Smooth muscle cell (in vitro differentiated cells): ENCODE results near the gene MYO1D. TPM values are rescaled to one million over a fixed set of nuclear protein-coding genes. Genes with fewer than 3 reads are reported as not detected.

ENCODE experiments used
- DNase-seq: peaks from one replicate; lab custom pipeline; 2025; ENCODE audit not compliant: unreplicated experiment; lab: John Stamatoyannopoulos, UW
- H2AFZ ChIP-seq: fragments of 200-600 bp; sonication (generic); 2 replicates; pipeline ENCODE4 v1.6.0; 2016; ENCODE audit warnings: antibody characterized with exemption, low read depth, mild to moderate bottlenecking
- H3F3A ChIP-seq: fragments of 200-600 bp; sonication (generic); 2 replicates; pipeline ENCODE4 v1.6.0; 2017; ENCODE audit warnings: antibody characterized with exemption, low read depth
- H3K27ac ChIP-seq: fragments of 200-600 bp; sonication (generic); 2 replicates; pipeline ENCODE4 v1.5.1; 2016; ENCODE audit warnings: low read depth, mild to moderate bottlenecking
- H3K27me3 ChIP-seq: fragments of 200-600 bp; sonication (generic); 2 replicates; pipeline ENCODE4 v1.6.1; 2016; ENCODE audit warnings: low read depth, mild to moderate bottlenecking
- H3K36me3 ChIP-seq: fragments of 200-600 bp; sonication (generic); 2 replicates; pipeline ENCODE4 v1.5.1; 2016; ENCODE audit warnings: low read depth
- H3K4me1 ChIP-seq: fragments of 200-600 bp; sonication (generic); 2 replicates; pipeline ENCODE4 v1.5.1; 2016; ENCODE audit warnings: low read depth
- H3K4me2 ChIP-seq: fragments of 200-600 bp; sonication (generic); 2 replicates; pipeline ENCODE4 v1.6.0; 2016; ENCODE audit warnings: mild to moderate bottlenecking
- H3K4me3 ChIP-seq: fragments of 200-600 bp; sonication (generic); 2 replicates; pipeline ENCODE4 v1.5.1; 2016; ENCODE audit warnings: mild to moderate bottlenecking
- H3K79me2 ChIP-seq: fragments of 200-600 bp; sonication (generic); 2 replicates; pipeline ENCODE4 v1.6.0; 2016; ENCODE audit warnings: low read depth, mild to moderate bottlenecking
- H3K9ac ChIP-seq: fragments of 200-600 bp; sonication (generic); 2 replicates; pipeline ENCODE4 v1.6.0; 2016; ENCODE audit warnings: low read depth
- H3K9me3 ChIP-seq: fragments of 200-600 bp; sonication (generic); replicated peaks from 2 replicates; pipeline ENCODE4 v1.5.1; 2016; ENCODE audit warnings: low read depth
- H4K20me1 ChIP-seq: fragments of 200-600 bp; sonication (generic); 2 replicates; pipeline ENCODE4 v1.6.0; 2016; ENCODE audit warnings: low read depth
- CTCF ChIP-seq: fragments of 200-600 bp; sonication (generic); IDR thresholded peaks from 2 replicates; pipeline ENCODE4 v1.5.1; 2017; ENCODE audit warnings: borderline replicate concordance, mild to moderate bottlenecking, antibody characterized with exemption; ENCODE audit not compliant: insufficient read depth, poor library complexity, severe bottlenecking
- WGBS: methylation state at CpG from one replicate; pipeline ENCODE4 v1.1.7; 2016; ENCODE audit warnings: low lambda C conversion rate; 5-methylcytosine and 5-hydroxymethylcytosine counted together
- polyA plus RNA-seq: library from polyadenylated mRNA; unstranded; fragments of >200 nt; fragmentation: Nextera tagmentation; extraction: Ambion mirVana; gene quantifications from 2 replicates; pipeline ENCODE4 v1.2.1, GENCODE V29; 2016
- total RNA-seq: library from RNA; depleted of rRNA; stranded (reverse); fragments of >200 nt; gene quantifications from 2 replicates; pipeline ENCODE4 v1.2.3, GENCODE V29; 2014

MYO1D gene
- total and polyA plus RNA-seq, 2 experiments from 2014 or later, result 13.9 to 35.7 TPM

- no peak overlapping the region for H3K9ac ChIP-seq
- no peak overlapping the region for H3K27ac ChIP-seq
- no peak for TF ChIP-seq CTCF
- no peaks in the 10 kb centered on the region for H3K27me3 ChIP-seq
- WGBS, result 84% methylated on average over 7 of the region's 7 CpGs
- no peak overlapping the region for H3K4me3 ChIP-seq
- no peak overlapping the region for H2AFZ ChIP-seq
- H3F3A ChIP-seq, result no peaks in the 10 kb centered on the region
- no peaks in the 10 kb centered on the region for H3K9me3 ChIP-seq
- no peak for DNase-seq
- no peaks in the 10 kb centered on the region for H4K20me1 ChIP-seq
- peaks cover 7% of the 10 kb centered on the region for H3K79me2 ChIP-seq
- H3K4me1 ChIP-seq, result no peaks in the 10 kb centered on the region
- H3K36me3 ChIP-seq, result no peaks in the 10 kb centered on the region
- no peak overlapping the region for H3K4me2 ChIP-seq
Observed at GRCh38 chr17:32794533-32795246, 82.2 kb downstream of the MYO1D start.

- no peak overlapping the region for H3K4me3 ChIP-seq
- WGBS, result 95% methylated on average over 4 of the region's 4 CpGs
- H3F3A ChIP-seq, result no peaks in the 10 kb centered on the region
- no peaks in the 10 kb centered on the region for H3K9me3 ChIP-seq
- H4K20me1 ChIP-seq, result no peaks in the 10 kb centered on the region
- TF ChIP-seq CTCF, result no peak
- no peak overlapping the region for H3K27ac ChIP-seq
- H3K36me3 ChIP-seq, result no peaks in the 10 kb centered on the region
- H2AFZ ChIP-seq, result no peak overlapping the region
- peaks cover under 1% of the 10 kb centered on the region for H3K79me2 ChIP-seq
- no peaks in the 10 kb centered on the region for H3K27me3 ChIP-seq
- H3K4me2 ChIP-seq, result no peak overlapping the region
- DNase-seq, result no peak
- no peaks in the 10 kb centered on the region for H3K4me1 ChIP-seq
- H3K9ac ChIP-seq, result no peak overlapping the region
Observed at GRCh38 chr17:32793841-32794240, 83.1 kb downstream of the MYO1D start.

- DNase-seq, result no peak
- H3K36me3 ChIP-seq, result no peaks in the 10 kb centered on the region
- no peaks in the 10 kb centered on the region for H3F3A ChIP-seq
- no peak for TF ChIP-seq CTCF
- H3K4me2 ChIP-seq, result no peak overlapping the region
- 100% methylated on average over 1 of the region's 1 CpG for WGBS
- no peaks in the 10 kb centered on the region for H3K27me3 ChIP-seq
- no peak overlapping the region for H3K9ac ChIP-seq
- no peaks in the 10 kb centered on the region for H4K20me1 ChIP-seq
- no peak overlapping the region for H2AFZ ChIP-seq
- no peaks in the 10 kb centered on the region for H3K9me3 ChIP-seq
- no peaks in the 10 kb centered on the region for H3K79me2 ChIP-seq
- H3K4me3 ChIP-seq, result no peak overlapping the region
- H3K27ac ChIP-seq, result no peak overlapping the region
- H3K4me1 ChIP-seq, result no peaks in the 10 kb centered on the region
Observed at GRCh38 chr17:32792207-32792606, 84.7 kb downstream of the MYO1D start.

GRCh38 chr17:32786169-32786568, 90.8 kb downstream of the MYO1D start:
- H3K9ac ChIP-seq, result no peak overlapping the region
- H3K4me3 ChIP-seq, result no peak overlapping the region
- TF ChIP-seq CTCF, result no peak
- no peak for DNase-seq
- no peak overlapping the region for H3K27ac ChIP-seq
- no peaks in the 10 kb centered on the region for H3K9me3 ChIP-seq
- no peaks in the 10 kb centered on the region for H3K79me2 ChIP-seq
- no peaks in the 10 kb centered on the region for H3K4me1 ChIP-seq
- H3K36me3 ChIP-seq, result no peaks in the 10 kb centered on the region
- no peak overlapping the region for H2AFZ ChIP-seq
- no peaks in the 10 kb centered on the region for H4K20me1 ChIP-seq
- H3K27me3 ChIP-seq, result no peaks in the 10 kb centered on the region
- H3K4me2 ChIP-seq, result no peak overlapping the region
- H3F3A ChIP-seq, result no peaks in the 10 kb centered on the region
- 100% methylated on average over 3 of the region's 3 CpGs for WGBS
